ENCODE data around the gene WIPI1.

- TF ChIP-seq, protein P1, sequence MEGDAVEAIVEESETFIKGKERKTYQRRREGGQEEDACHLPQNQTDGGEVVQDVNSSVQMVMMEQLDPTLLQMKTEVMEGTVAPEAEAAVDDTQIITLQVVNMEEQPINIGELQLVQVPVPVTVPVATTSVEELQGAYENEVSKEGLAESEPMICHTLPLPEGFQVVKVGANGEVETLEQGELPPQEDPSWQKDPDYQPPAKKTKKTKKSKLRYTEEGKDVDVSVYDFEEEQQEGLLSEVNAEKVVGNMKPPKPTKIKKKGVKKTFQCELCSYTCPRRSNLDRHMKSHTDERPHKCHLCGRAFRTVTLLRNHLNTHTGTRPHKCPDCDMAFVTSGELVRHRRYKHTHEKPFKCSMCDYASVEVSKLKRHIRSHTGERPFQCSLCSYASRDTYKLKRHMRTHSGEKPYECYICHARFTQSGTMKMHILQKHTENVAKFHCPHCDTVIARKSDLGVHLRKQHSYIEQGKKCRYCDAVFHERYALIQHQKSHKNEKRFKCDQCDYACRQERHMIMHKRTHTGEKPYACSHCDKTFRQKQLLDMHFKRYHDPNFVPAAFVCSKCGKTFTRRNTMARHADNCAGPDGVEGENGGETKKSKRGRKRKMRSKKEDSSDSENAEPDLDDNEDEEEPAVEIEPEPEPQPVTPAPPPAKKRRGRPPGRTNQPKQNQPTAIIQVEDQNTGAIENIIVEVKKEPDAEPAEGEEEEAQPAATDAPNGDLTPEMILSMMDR (optimal IDR thresholded peaks at IDR 0.05 in 1 of 3, IDR thresholded peaks at IDR 0.05 in 1 of 3, conservative IDR thresholded peaks at IDR 0.05 in 1 of 3; ENCODE audit: extremely low read depth in 1 of 3, insufficient read depth in 2 of 3, low read length in 3 of 3): no peak
- TF ChIP-seq EZH2 (IDR thresholded peaks at IDR 0.05; ENCODE audit: low read length): no peak
Observed at GRCh38 chr17:68433211-68433610, 24.1 kb downstream of the WIPI1 start.

All from keratinocyte (primary cell).